Measurements from ENCODE around the gene EYS. TPM values are rescaled to one million over a fixed set of nuclear protein-coding genes. Genes with fewer than 3 reads are reported as not detected.

EYS gene
- total RNA-seq, 6 experiments from 2014 or later, result 0.18 TPM; not detected in 5

- no peak overlapping the region for H3K4me3 Mint-ChIP-seq
Observed at GRCh38 chr6:63864671-63865318, 1842.2 kb downstream of the EYS start.

GRCh38 chr6:63864061-63864460 lies 1843.0 kb downstream of the EYS start:
- Mint-ChIP-seq H3K27ac (no peak overlapping the region), H3K27me3 (ENCODE audit: insufficient read depth) (peaks cover 5% of the 10 kb centered on the region; the same call in 1 of the 2 replicates), H3K36me3 (ENCODE audit: low read depth) (no peaks in the 10 kb centered on the region), H3K9me3 (no peaks in the 10 kb centered on the region), H3K4me3 (no peak overlapping the region), H3K4me1 (ENCODE audit: low read depth) (no peaks in the 10 kb centered on the region)
- no peak for TF ChIP-seq CTCF (IDR thresholded peaks at IDR 0.05)
- DNase-seq, result no peak

More at GRCh38 chr6:63864671-63865318, 1842.2 kb downstream of the EYS start:
- DNase-seq, result no peak
- Mint-ChIP-seq H3K27ac (no peak overlapping the region), H3K36me3 (ENCODE audit: low read depth) (no peaks in the 10 kb centered on the region), H3K9me3 (no peaks in the 10 kb centered on the region), H3K27me3 (ENCODE audit: insufficient read depth) (peaks cover 5% of the 10 kb centered on the region; the same call in 1 of the 2 replicates), H3K4me1 (ENCODE audit: low read depth) (no peaks in the 10 kb centered on the region)
- no peak for TF ChIP-seq CTCF (IDR thresholded peaks at IDR 0.05)

GRCh38 chr6:63862486-63863198 lies 1844.4 kb downstream of the EYS start:
- no peak for DNase-seq
- Mint-ChIP-seq H3K36me3 (ENCODE audit: low read depth) (no peaks in the 10 kb centered on the region), H3K27ac (no peak overlapping the region), H3K4me3 (no peak overlapping the region), H3K9me3 (no peaks in the 10 kb centered on the region), H3K4me1 (ENCODE audit: low read depth) (no peaks in the 10 kb centered on the region), H3K27me3 (ENCODE audit: insufficient read depth) (peaks cover 5% of the 10 kb centered on the region; the same call in 1 of the 2 replicates)
- TF ChIP-seq CTCF (IDR thresholded peaks at IDR 0.05), result no peak

GRCh38 chr6:63859528-63859927 lies 1847.5 kb downstream of the EYS start:
- no peak overlapping the region for H3K4me3 Mint-ChIP-seq
- no peak overlapping the region for H3K27ac Mint-ChIP-seq
- DNase-seq, result no peak
- H3K36me3 Mint-ChIP-seq (ENCODE audit: low read depth), result no peaks in the 10 kb centered on the region
- peaks cover 5% of the 10 kb centered on the region; the same call in 1 of the 2 replicates for H3K27me3 Mint-ChIP-seq (ENCODE audit: insufficient read depth)
- no peaks in the 10 kb centered on the region for H3K9me3 Mint-ChIP-seq
- TF ChIP-seq CTCF (IDR thresholded peaks at IDR 0.05), result no peak
- no peaks in the 10 kb centered on the region for H3K4me1 Mint-ChIP-seq (ENCODE audit: low read depth)

GRCh38 chr6:63858691-63859090 lies 1848.3 kb downstream of the EYS start:
- Mint-ChIP-seq H3K4me1 (ENCODE audit: low read depth) (no peaks in the 10 kb centered on the region), H3K4me3 (no peak overlapping the region), H3K27me3 (ENCODE audit: insufficient read depth) (no peaks in the 10 kb centered on the region), H3K27ac (no peak overlapping the region), H3K36me3 (ENCODE audit: low read depth) (no peaks in the 10 kb centered on the region), H3K9me3 (no peaks in the 10 kb centered on the region)
- no peak for DNase-seq
- no peak for TF ChIP-seq CTCF (IDR thresholded peaks at IDR 0.05)

All from HFFc6 (cell line).